ENCODE data around the gene TRIM52. TPM values are rescaled to one million over a fixed set of nuclear protein-coding genes. Genes with fewer than 3 reads are reported as not detected.

TRIM52 gene
- total and polyA plus RNA-seq, 9 of the 15 experiments (the other 6 are each of a cell fraction or from before 2014, with no cell fraction given) = 3.3 to 21.9 (median 13.5) TPM

- no peak for TF ChIP-seq ZNF124 (CRISPR knock-in tag; IDR thresholded peaks at IDR 0.05)
- no peak for TF ChIP-seq MLLT1 (IDR thresholded peaks at IDR 0.05)
- TF ChIP-seq RERE (CRISPR knock-in tag; IDR thresholded peaks at IDR 0.05; ENCODE audit: borderline replicate concordance) = no peak
- TF ChIP-seq FOXP4 (CRISPR knock-in tag; IDR thresholded peaks at IDR 0.05; ENCODE audit: borderline replicate concordance) = peak; percentile 76; the same call in 1 of the 2 replicates
- 0 out of 2 replicates have a peak, but pooled peaks have one; percentile 32 for TF ChIP-seq NR1H2 (CRISPR knock-in tag; IDR thresholded peaks at IDR 0.05)
- peak; percentile 85 for TF ChIP-seq ETS2 (tag; IDR thresholded peaks at IDR 0.05; ENCODE audit: borderline replicate concordance, poor library complexity, severe bottlenecking)
- TF ChIP-seq MCM2 (IDR thresholded peaks at IDR 0.05; ENCODE audit: low read depth) = no peak
- TF ChIP-seq CTBP1 (IDR thresholded peaks at IDR 0.05; ENCODE audit: borderline replicate concordance) = peak; percentile 60; the same call in 1 of the 2 replicates
- TF ChIP-seq ZNF717 (CRISPR knock-in tag; IDR thresholded peaks at IDR 0.05) = no peak
- TF ChIP-seq TAF7 (tag; IDR thresholded peaks at IDR 0.05) = peak; percentile 88
- no peak for TF ChIP-seq FOS (IDR thresholded peaks at IDR 0.05; ENCODE audit: extremely low read depth, insufficient read length)
- TF ChIP-seq NELFE (IDR thresholded peaks at IDR 0.05; ENCODE audit: insufficient read depth, insufficient read length) = no peak
- peak; percentile 77 to 93 for TF ChIP-seq MNT (conservative IDR thresholded peaks at IDR 0.05)
- TF ChIP-seq MYNN (IDR thresholded peaks at IDR 0.05) = no peak
- TF ChIP-seq MYNN (CRISPR knock-in tag; IDR thresholded peaks at IDR 0.05) = no peak
- no peak for TF ChIP-seq ZNF140 (CRISPR knock-in tag; IDR thresholded peaks at IDR 0.05)
- TF ChIP-seq RUNX1 (IDR thresholded peaks at IDR 0.05; ENCODE audit: low read depth) = no peak
- peak; percentile 86 for TF ChIP-seq ZNF197 (CRISPR knock-in tag; IDR thresholded peaks at IDR 0.05; ENCODE audit: low read depth)
- no peak for TF ChIP-seq MTA2 (IDR thresholded peaks at IDR 0.05; ENCODE audit: low read depth)
Observed at GRCh38 chr5:181223058-181223728, 37.8 kb downstream of the TRIM52 start, which contains the start of gene TRIM41 (continued).
